GM21528 (cell line): ENCODE data around the gene TEX19.

ENCODE experiments used
- ATAC-seq: cut with Tn5 transposase; IDR thresholded peaks from one replicate; pipeline ENCODE4 v1.9.1; 2021; ENCODE audit warnings: mild to moderate bottlenecking, moderate library complexity; ENCODE audit not compliant: unreplicated experiment, low FRiP score

Gene TEX19

GRCh38 chr17:82358465-82359350 is at the start of gene TEX19:
Gene TEX19, plus strand, starts transcription at chr17:82359247. Its CDS starts 2,904 bp downstream, at chr17:82362151.
- ATAC-seq: no peak

- no peak for ATAC-seq
These were observed 49.1 kb upstream of the TEX19 start for GRCh38 chr17:82309656-82310570.

GRCh38 chr17:82310877-82311276 is 48.2 kb upstream of the TEX19 start:
- no peak for ATAC-seq

- ATAC-seq: no peak
These were observed 47.1 kb upstream of the TEX19 start for GRCh38 chr17:82311971-82312370.

GRCh38 chr17:82313195-82314011 is 45.6 kb upstream of the TEX19 start:
- ATAC-seq: no peak

DNA sequence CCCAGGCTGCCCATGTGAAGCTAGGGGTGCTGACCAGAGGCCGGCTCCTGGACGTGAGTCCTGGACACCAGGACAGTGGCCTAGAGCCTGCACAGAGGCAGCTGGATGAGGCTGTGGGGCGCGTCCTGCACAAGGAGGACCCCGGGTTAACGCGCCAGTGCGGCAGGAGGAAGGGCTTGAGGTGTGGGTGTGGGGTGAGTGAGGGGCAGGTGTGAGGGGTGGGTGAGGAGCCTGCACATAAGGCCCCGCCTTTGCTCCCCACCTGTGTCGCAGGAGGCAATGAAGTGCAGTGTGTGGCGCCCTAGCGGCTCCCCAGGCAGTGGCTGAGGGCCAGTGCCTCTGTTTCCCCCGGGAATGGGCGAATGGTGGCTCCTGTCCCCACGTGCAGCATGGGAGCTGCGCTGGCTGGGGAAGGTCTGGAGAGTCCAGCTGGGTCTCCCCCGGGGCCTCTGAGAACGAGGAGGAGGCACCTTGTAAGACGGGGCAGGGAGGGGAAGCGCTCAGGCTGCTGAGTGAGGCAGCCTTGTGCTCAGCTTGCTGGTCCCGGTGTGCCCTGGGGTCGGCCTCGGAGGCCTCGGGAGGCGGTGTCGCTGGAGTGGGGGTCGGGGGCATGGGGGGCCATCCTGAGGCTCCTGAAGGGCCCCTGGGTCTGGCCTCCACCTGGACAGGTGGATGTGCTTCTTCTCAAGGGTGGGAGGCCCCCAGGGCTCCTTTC is 44.9 kb upstream of the TEX19 start:
- no peak for ATAC-seq

DNA sequence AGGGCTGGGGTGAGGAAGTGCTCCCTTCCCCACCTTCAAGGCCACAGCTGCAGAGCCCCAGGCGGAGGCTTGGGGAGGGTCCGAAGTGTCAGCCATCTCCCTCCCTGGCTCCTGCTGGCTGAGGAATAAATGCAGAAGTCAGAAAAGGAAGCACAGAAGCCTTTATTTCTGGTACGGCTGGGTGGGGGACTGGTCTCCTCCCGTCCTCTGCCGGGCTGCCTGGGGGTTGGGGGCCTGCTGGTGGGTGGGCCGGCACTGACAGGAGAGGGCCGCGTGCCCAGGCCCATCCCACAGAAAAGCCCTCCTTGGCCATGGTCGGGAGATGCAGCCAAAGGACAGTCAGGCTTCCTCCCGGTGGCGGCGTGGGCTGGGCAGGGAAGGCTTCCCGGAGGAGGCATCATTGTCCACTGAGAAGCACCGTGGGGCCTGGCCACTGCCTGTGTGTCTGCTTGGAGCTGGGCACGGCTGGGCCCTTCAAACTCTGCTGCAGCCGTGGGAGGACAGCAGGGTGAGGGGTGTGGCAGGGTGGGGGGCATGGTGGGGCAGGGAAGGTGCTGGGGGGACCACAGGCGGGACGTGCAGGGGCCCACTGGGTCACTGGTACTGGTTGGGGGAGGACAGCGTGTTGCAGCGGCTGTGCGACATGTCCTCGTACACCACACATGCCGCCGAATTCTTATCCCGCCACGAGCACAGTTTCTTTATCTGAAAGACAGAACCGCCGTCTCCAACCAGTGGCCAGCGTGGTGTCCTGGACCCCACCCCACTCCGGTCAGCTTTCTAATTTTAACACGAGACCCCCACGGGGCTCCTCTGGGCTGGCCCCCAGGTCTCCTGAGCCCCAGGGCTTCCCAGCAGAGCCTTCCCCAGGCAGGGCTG is 44.1 kb upstream of the TEX19 start:
- no peak for ATAC-seq

DNA sequence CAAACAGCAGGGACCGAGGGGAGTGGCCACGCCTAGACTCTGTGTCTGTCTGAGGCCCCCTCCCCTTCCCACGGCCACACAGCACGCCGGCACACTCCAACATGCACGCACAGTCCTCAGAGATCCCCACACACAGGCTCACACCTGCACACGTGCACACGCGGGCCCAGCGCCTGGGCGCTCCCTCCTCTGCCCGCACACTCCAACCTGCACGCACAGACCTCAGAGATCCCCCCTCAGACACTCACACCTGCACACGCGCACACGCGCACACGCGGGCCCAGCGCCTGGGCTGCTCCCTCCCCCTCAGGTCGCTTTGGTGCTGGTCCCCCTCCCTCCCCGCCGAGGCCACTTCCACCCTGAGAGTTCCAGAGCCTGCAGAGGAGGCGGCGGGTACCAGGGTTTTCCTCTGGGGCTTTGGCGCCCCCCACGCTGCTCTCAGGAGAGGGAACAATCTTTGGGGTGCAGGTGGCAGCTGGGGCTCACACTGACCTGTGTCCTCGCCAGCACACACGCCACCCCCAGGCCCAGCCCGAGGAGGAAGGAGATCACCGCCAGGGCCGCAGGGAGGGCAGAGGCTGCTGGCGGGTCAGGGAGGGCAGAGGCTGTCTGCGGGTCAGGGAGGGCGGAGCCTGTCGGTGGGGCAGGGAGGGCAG is 43.2 kb upstream of the TEX19 start:
- no peak for ATAC-seq

DNA sequence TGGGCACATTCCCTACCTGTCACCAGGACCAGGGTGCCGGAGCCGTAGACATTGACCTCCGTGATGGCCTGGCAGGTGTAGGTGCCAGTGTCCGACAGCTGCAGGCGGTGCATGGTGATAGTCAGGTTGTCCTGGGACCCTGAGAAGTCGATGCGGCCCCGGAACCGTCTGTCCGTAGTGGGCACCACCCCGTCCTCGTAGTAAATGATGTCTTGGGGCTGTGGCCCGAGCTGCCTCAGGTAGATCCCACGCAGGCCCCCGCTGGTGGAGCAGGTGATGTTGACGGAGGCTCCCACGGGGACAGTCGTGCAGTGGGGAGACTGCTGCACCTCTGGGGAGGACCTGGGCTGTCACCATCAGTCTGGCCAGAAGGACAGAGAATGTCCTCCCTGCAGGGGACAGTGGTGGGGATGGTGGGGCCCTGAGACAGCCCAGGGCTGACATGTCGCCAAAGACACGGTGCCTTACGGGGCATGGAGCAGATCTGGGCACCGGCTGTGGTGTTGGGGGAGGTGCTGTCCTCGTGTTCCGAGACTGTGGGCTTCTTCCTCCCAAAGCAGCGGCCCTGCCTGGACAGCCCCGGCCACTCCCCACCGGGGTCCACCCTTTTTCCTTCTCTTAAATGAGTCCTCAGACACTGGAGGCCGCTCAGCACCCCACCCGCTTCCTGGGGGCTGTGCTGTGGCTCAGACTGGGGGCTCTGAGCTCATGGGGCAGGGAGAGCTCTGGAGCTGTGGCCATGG is 42.2 kb upstream of the TEX19 start:
- no peak for ATAC-seq

- no peak for ATAC-seq
These were observed 41.5 kb upstream of the TEX19 start, which contains the start of gene CD7 for GRCh38 chr17:82317394-82318168. Gene CD7, minus strand, starts transcription at chr17:82317608. Its CDS starts 113 bp downstream, at chr17:82317495.

- ATAC-seq: no peak
These were observed 40.9 kb upstream of the TEX19 start for GRCh38 chr17:82318169-82318498.

- no peak for ATAC-seq
These were observed 40.1 kb upstream of the TEX19 start for GRCh38 chr17:82318772-82319606.

- no peak for ATAC-seq
These were observed 39.4 kb upstream of the TEX19 start for GRCh38 chr17:82319619-82320062.

DNA sequence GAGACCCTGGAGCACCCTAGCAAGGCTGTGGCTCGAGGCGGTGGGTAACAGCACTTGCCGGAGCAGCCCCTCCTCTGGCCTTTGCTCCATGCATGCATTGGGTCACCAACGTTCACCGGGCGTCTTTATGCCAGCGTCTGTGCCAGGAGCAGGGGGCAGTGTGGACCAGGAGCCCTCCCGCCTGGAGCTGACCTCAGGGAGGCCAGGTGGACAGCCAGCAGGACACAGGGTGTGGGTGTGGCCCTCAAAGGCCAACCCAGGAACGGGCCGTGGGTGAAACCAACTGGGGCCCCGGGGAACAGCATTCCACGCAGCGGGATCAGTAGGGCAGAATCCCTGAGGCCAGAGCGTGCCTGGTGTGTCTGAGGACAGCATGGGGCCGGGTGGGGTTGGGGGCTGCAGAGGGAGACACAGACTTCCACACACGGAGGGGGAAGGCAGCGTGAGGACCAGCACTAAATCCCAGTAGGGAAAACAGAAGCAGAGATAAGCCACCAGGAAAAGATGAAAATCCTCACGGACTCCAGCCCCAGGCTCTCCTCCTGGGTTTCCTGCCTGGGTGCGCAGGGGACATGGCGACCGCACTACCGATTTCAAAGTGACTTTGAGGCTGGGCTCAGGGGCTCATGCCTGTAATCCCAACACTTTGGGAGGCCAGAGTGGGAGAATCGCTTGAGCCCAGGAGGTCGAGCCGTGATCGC is 38.8 kb upstream of the TEX19 start:
- ATAC-seq: no peak
